GM18520 (cell line): ENCODE data around the gene CHD2.

Experiments
- ATAC-seq: cut with Tn5 transposase; IDR thresholded peaks from one replicate; pipeline ENCODE4 v1.9.1; 2021; ENCODE audit not compliant: unreplicated experiment

The CHD2 gene

DNA sequence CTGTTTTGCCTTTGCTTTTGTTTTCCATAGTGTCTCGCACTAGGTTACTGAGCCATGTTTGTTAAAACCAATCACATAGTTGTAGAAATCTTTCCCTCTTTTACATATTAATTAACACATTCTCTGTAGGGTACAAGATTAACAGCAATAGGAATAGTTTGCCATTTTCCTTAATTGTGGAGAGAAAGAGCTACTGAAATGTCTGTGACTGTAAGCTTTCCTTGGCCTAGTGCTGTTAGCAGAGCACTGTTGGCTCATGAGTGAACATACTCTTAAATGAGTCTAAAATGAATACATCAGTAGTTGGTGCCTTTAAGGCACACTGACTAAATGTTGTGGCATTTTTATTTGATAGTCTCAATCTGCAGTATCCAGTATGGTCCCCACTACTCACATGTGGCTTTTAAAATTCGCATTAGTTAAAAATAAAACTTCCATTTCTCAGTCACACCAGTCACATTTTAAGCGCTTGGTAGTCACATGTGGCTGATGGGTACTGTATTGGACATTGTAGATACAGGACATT lies 28.2 kb downstream of the CHD2 start:
- no peak for ATAC-seq

DNA sequence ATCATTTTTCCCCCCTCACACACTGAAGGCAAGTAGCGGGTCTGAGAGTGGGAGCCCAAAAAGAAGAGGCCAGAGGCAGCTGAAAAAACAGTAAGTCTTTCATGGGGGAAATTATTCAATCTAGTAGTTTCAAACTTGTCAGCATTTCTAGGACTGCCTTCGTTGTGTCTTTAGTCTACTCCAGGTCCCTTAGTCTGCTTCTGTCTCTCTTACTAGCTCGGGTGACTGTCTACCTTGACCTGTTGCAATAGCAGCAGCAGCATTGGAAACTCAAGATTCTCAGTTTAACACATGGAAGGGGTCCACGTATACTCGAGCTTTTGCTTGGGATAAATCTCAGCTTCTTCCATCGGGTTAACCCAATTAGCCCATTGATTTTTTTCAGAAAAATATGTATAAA lies 28.9 kb downstream of the CHD2 start:
- no peak for ATAC-seq

DNA sequence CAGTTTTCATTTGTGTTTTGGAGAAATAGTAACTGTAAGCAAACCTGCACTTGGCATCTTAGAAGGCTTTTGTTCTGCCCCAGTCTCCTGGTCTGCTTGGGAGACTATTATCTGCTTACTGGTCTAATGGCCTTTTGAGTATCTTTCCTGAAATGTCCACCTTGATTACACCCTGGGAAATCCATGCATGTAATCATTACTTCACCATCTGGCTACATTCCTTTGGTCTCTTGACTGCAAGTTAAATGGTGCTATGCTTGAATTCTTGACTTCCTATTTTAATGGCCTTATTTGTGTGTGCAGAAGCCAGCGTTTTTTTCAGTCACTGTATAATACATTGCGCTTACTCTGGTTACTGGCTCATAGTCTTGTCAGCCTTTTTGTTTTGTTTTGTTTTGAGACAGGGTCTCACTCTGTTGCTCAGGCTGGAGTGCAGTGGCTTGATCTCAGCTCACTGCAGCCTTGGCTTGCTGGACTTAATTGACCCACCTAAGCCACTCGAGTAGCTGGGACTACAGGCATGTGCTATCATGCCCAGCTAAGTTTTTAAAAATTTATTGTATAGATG lies 30.0 kb downstream of the CHD2 start:
- no peak for ATAC-seq

DNA sequence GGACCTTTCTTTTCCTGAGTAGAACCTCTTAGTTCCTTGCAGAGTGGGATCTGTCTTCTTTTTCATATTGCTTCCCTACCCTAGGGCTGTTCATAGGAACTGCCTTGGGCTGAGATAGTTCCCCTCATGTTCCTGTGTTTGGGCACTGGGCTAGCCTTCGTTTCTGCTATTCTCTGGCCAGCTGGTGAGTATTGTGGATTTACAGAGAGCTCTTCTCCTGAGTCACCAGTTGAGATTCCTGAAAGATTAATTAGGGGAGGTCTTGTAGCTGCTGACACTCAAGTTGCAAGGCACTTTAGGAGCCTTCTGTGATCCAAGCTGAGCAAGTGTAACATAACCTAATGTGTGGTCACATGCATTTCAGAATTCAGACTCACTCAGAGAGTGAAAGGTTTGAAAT lies 30.7 kb downstream of the CHD2 start:
- ATAC-seq: no peak

DNA sequence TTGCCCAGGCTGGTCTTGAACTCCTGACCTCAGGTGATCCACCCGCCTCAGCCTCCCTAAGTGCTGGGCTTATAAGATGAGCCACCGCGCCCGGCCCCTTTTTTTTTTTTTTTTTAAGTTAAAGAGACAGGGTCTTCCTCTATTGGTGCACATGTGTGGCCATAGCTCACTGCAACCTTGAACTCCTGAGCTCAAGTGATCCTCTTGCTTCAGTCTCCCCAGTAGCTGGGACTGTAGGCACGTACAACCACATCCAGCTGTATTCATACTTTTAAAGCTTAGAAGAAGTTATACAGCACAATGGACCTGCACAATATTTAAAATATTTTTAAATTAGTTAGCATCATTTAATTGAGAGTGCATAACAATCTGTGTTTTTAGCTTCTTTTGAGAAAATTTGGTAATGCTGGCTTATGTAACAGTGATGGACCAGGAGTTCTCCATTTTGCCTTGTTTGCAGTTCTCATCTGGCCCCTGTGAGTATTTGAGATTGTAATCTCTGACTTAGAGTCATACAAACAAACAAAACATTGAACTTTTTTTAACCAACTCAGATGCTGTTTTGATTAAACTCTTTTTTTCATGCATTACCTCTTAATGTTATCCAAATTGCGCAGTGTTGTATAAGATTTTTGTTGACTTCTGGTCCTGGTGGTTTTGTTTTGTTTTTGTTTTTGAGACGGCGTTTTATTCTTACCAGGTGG lies 33.0 kb downstream of the CHD2 start:
- no peak for ATAC-seq

DNA sequence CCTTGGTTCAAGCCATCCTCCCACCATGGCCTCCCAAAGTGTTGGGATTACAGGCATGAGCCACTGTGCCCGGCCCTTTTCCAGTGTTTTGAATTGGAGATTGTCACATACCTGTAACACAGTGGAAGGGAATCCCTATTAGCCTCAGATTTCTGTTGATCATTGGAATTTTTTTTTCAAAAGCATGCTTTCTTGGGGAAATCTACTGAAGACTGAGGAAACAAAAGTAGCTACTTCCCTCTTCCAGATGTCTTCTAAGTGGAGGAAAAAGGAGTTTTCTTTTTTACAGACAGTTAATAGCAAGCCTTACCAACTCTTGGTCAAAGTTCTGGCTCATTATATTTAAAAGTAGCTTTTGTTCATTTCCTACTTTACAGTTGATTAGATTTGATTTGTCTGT lies 33.7 kb downstream of the CHD2 start:
- no peak for ATAC-seq

DNA sequence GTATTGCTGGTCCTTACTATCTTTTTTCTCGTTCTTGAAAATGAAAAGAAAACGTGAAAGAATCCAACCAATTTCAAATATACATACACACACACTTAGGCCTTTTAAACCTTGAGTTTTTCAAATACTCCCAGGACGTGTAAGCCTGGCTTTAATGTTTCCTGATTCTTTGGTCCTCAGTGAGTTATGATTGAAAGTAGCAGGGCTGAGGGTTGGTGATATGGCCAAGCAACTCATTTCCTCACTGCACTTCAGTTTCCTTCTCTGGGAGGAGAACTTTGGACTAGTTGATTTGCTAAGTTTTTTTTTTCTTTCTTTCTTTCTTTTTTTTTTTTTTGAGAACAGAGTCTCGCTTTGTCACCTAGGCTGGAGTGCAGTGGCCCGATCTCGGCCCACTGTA lies 34.6 kb downstream of the CHD2 start:
- ATAC-seq: no peak

DNA sequence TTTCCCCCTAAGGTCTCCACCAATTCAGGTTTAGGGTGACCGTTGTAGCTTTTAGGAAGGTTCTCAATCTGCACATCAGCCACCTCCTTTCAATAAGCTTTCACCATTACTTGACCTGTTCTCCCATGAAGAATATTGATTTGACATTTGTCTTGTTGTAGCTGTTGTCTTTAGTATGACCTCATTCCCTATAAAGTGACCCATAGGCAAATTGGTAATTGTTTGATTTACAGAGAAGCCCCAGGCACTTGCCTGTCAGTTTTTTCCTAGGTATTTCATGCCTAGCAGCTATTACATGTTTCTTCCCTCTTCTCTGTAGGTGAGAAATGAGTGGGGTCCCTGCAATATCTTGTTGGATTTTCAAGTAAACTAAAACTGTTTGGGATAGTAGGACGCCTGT lies 36.0 kb downstream of the CHD2 start:
- ATAC-seq: no peak

DNA sequence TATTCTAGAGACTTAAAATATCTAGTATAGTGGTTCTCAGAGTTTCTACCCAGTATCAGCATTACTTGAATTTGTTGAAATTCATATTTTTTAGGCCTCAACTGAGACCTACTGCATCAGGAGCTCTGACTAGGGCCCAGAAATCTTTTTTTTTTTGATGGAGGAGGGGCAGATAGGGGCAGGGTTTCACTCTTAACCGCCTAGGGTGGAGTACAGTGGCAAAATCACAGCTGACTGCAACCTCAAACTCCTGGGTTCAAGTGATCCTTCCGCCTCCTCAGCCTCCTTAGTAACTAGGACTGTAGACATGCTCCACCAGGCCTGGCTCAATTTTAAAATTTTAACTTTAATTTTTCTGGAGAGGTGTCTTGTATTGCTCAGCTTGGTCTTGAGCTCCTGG lies 36.6 kb downstream of the CHD2 start:
- ATAC-seq: no peak

DNA sequence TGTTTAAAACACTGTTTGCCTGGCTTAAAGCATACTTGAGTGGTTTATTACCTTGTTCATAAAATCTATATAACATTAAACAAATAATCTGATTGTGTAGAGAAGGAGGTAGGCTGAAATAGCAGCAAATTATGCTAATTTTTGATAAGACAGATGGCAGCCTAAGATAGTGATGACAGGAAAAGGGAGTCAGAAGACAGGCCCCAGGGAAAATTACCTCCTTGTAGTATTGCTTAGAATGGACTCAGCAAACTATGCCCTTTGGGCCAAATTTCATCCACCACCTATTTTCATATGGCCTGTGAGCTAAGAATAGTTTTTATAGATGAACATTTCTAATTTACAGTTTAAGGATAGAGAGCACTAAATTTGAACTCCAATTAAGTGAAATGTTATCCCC lies 37.8 kb downstream of the CHD2 start:
- no peak for ATAC-seq

DNA sequence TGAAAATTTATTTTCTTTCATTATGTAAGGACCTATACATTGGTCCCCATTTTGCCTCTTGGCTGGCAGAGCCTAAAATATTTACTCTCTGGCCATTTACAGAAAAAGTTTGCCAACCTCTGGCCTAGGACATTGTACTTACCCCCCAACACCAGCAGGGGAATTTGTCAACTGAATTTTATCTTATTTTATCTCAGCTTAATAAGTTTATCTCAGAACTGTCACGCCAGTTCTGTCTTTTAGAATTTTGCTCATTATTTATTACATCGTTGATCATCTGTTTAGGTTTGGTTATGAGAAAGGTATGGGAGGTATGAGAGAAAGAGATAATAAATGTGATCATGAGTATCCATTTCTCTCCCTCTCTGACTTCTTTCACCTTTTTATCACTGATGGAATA lies 38.3 kb downstream of the CHD2 start:
- ATAC-seq: no peak

DNA sequence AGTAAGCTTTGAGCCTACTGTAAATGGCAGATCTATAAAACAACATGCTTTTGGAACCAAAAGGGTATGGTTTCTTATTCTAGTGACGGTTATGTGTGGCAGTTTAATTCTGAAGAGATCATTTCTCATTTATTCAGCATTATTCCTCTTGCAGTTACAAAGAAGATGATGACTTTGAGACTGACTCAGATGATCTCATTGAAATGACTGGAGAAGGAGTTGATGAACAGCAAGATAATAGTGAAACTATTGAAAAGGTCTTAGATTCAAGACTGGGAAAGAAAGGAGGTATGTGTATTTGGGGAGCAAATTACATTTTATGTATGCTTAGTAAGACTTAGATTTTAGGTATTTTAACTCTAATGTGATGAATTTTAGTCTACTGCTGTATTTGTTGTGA lies 41.5 kb downstream of the CHD2 start:
- no peak for ATAC-seq

DNA sequence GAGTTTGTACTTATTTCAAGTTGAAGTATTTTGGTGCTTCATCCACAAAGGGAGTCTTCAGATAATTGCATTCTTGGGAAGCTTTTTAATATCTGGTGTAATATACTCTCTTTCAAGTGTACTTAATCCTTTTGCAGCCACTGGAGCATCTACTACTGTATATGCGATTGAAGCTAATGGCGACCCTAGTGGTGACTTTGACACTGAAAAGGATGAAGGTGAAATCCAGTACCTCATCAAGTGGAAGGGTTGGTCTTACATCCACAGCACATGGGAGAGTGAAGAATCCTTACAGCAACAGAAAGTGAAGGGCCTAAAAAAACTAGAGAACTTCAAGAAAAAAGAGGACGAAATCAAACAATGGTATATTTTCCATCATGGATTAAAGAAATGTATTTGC lies 42.6 kb downstream of the CHD2 start:
- no peak for ATAC-seq

DNA sequence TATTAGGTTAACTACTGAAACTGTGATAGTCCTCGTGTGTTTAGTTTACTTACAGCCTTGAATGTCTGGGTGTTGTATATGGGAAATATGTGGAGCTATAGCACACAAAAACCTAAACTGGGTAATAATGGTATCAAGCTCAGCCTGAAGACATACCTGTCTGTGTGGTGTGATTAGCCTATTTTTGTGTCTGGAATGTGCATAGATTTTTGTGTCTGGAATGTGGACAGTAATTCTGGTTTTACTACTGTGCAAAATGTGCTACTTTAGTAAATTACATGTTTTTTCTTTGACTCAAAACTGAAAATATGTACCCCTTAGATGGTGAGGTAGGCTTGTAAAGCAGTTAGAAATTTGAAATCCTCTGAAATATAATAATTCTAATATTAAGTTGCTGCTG lies 43.5 kb downstream of the CHD2 start:
- no peak for ATAC-seq

DNA sequence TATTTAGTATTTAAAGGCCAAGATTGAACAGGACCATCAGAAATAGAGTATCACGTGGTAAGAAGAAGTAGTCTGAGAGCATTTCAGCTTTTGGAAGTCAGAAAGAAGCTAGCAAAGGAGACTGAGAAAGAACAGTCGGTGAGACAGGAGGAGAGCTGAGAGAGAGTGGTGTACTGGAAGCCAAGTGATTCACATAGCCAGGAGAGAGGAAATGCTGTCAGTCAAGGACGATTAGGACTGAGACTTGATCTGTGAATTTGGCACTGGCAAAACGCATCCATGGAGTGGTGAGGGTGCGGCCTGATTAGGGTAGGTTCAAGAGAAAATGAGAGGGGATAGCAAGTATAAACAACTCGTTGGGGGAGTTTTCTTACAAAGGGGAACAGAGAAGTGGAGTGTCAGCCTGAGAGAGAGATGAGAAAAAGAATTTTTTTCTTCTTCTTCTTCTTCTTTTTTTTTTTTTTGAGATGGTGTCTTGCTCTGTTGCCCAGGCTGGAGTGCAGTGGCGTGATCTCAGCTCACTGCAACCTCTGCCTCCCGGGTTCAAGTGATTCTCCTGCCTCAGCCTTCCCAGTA lies 44.9 kb downstream of the CHD2 start:
- no peak for ATAC-seq

DNA sequence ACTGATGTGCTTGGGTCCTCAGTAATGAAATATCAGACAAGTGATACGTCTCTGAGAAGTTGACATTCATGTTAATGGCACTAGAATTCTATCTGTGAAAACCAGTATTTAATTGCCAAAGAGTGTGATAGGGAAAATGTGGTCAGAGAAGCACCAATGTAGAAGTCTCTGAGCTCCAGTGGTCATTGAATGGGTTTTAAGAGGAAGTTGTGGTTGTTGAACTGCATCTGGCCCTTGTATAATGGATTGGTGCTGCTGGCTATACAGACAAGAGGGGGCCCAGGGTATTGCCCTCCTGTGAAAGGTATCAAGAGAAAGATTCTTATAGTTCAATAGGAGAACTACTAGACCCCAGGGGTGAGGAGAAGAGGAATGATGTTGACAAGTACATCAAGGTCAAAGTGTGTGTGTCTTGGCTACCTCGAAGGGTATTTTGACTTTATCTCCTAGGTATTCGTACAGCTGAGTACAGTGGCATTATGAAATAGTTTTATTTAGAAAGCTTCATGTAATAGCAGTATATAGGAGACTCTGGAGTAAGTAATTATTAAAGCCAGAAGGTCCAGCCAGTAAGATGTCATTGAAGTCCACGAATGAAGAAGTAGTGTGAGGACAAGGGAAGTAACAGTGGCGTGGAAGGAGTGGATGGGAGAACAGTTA lies 47.1 kb downstream of the CHD2 start:
- ATAC-seq: no peak

DNA sequence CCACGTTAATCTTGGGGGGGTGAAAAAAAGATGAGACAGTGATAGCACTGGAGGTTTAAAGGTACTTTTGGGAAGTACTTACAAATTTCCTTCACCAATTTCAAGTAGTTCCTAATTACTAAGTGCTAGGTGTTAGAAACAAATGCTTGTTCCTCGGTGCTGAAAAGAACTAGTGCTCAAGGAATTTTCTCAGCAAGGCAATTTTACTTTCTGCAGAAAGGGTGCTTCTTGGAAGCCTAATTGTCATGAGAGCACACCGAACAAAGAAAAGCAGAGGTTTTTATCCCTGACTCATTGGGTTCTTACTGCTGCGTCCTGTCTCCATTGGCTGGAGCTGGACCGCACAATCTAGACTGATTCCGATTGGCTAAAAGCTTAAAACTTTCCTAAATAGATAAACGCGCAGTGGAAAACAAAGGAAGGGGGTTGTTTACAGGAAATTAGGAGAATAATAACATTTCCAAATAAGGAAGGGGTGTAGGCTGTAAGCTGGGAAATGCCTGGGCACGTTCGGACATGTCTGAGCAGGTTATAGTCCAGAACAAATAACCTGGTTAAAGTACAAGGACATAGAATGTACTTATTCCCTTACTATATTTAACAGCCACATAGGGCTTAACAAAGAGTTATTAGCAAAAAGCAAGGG lies 49.6 kb downstream of the CHD2 start:
- ATAC-seq: no peak

DNA sequence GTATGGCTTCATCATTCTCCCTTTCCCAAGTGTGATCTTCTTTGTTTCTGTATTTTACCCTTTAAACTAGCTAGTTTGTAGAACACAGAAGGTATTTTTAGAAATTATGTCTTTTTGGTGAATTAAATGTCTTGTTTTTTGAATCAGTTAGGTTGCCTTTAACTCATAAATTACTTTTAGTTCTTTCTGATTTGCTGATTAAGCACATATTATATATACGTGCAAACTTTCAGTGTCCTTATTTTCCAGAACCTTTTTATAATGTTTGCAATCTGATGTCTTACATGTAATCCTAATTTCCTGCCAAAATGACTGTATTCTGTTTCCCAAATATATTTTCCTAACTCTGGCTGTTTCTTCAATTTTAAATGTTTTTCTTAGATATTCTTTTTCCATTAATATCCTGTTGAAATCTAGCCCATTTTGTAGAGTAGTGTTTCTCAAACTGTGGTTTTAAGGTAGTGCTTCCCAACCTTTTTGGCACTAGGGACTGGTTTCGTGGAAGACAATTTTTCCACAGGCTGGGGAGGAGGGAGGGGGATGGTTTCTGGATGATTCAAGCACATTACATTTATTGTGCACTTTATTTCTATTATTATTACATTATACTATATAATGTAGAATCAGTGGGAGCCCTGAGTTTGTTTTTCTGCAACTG lies 51.8 kb downstream of the CHD2 start:
- no peak for ATAC-seq

DNA sequence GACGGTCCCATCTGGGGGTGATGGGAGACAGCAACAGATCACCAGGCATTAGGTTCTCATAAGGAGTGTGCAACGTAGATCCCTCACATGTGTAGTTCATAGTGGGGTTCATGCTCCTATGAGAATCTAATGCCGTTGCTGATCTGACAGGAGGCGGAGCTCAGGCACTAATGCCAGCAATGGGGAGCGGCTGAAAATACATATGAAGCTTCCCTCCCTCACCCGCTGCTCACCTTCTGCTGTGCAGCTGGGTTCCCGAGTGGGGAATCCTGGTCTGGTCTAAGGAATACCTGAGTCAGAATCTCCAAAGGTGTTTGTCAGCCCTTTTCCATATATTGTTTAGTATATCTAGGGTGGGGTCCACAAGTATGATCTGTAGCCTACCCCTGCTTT lies 52.3 kb downstream of the CHD2 start:
- no peak for ATAC-seq

DNA sequence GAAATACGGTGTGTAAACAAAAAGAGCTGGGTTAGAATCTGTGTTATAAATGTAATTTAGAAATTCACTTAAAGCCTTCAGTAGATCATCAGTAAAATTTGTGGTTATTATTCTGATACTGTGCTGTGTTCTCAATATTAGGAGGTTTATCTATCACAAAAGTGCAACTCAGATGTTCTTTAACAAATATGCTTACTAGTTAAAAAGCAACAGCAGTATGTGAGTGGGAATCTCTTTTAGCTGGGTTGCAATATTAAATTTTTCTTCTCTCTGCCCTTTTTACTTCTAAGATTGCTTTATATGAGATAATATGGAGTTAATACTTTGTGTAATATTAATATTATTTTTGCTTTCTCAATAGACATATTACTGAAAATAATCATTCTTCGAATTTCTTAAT lies 53.4 kb downstream of the CHD2 start:
- ATAC-seq: no peak

DNA sequence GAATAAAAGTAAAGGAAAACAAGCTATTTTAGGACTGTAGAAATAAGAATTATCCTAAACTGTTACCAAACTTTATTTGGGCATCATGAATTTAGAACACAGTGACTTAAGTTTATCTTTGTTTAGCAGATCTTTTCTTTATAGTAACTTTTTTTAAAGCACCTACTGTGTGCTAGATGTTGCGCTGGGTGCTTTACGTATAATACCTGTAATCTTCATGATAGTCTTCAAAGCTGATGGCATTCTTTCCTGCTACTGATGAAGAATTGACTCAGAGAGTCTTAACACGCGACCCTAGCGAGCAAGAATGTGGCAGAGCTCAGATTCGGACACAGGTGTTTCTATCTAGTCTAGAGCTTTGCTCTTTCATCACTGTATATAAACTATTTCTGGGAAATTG lies 53.9 kb downstream of the CHD2 start:
- no peak for ATAC-seq
